CD4-positive, alpha-beta T cell treated with Interleukin-4 for 4 hours (primary cell): Measurements from ENCODE around the gene SBF2.

Experiments
- DNase-seq: peaks from one replicate; pipeline ENCODE4 v3.0.0-alpha.2; 2020

Gene SBF2

GRCh38 chr11:9838961-9839360 is 455.1 kb downstream of the SBF2 start:
- DNase-seq: no peak

GRCh38 chr11:9838229-9838628 is 455.8 kb downstream of the SBF2 start:
- no peak for DNase-seq

- DNase-seq: no peak
Measured at GRCh38 chr11:9834291-9834690, 459.7 kb downstream of the SBF2 start.

GRCh38 chr11:9831122-9831521 is 462.9 kb downstream of the SBF2 start:
- no peak for DNase-seq

- DNase-seq: no peak
Measured at GRCh38 chr11:9827708-9828107, 466.3 kb downstream of the SBF2 start.

- DNase-seq: no peak
Measured at GRCh38 chr11:9826390-9826789, 467.6 kb downstream of the SBF2 start.

- no peak for DNase-seq
Measured at GRCh38 chr11:9825895-9826294, 468.1 kb downstream of the SBF2 start.

GRCh38 chr11:9825315-9825714 is 468.7 kb downstream of the SBF2 start:
- DNase-seq: no peak

- no peak for DNase-seq
Measured at GRCh38 chr11:9823887-9824385, 470.1 kb downstream of the SBF2 start.

GRCh38 chr11:9823439-9823838 is 470.6 kb downstream of the SBF2 start:
- DNase-seq: no peak

GRCh38 chr11:9821008-9821752 is 472.8 kb downstream of the SBF2 start:
- no peak for DNase-seq

- DNase-seq: no peak
Measured at GRCh38 chr11:9820260-9820659, 473.8 kb downstream of the SBF2 start.

GRCh38 chr11:9817191-9817590 is 476.8 kb downstream of the SBF2 start:
- DNase-seq: no peak

- DNase-seq: no peak
Measured at GRCh38 chr11:9815486-9816136, 478.4 kb downstream of the SBF2 start.

- no peak for DNase-seq
Measured at GRCh38 chr11:9814108-9814507, 479.9 kb downstream of the SBF2 start.

GRCh38 chr11:9808943-9809342 is 485.1 kb downstream of the SBF2 start:
- no peak for DNase-seq

GRCh38 chr11:9806946-9807687 is 486.9 kb downstream of the SBF2 start:
- no peak for DNase-seq

GRCh38 chr11:9804419-9804902 is 489.6 kb downstream of the SBF2 start:
- no peak for DNase-seq

- DNase-seq: no peak
Measured at GRCh38 chr11:9803685-9804418, 490.2 kb downstream of the SBF2 start.

GRCh38 chr11:9802291-9802861 is 491.6 kb downstream of the SBF2 start:
- DNase-seq: no peak

- no peak for DNase-seq
Measured at GRCh38 chr11:9799886-9800285, 494.1 kb downstream of the SBF2 start.

GRCh38 chr11:9797300-9797699 is 496.7 kb downstream of the SBF2 start:
- DNase-seq: no peak

- DNase-seq: no peak
Measured at GRCh38 chr11:9796854-9797253, 497.2 kb downstream of the SBF2 start.
